ENCODE data around the gene ZBTB43.
"Not testable (repeated sequence)": the region's sequence is repeated elsewhere in the genome, so short reads cannot be mapped to it uniquely, and the experiment has no call there.

ZBTB43 gene

GRCh38 chr9:126791406-126792230 is 13.2 kb upstream of the ZBTB43 start:
- peak; percentile 100 for FAIRE-seq

DNA sequence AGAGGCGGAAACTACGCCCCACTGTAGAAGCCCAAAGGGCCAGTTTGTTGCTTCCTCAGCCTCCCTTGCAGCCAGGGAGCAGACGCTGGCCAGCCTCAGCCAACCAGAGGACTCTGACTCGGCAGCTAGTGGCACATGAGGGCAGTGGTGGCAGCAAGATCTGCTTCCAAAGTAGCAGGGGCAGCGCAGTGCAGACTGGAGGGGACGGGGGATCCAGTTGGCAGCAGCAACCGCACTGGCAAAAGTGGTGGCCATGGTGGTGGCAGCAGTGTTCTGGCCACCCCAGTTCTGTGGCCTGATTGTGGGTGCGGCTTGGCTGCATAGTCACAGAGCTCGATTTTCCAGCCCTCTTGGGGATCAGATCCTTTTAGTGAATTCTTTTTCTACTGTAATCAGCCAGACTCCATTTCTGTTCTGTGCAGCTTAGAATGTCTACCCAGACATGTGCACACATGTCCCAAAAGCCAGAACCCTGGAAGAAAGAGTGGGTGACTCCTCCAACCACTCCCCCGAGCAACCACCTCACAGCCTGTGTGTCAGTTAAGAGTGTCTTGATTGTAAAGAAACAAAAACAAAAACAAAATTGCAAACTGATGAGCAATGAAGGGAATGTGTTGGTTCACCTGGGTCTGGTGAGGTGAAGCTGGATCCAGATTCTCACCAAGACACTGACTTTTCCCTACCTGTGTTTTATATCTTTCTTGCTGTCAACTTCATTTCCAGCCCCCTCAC is 11.0 kb upstream of the ZBTB43 start:
- no peak for FAIRE-seq

GRCh38 chr9:126794441-126794840 is 10.4 kb upstream of the ZBTB43 start:
- no peak for FAIRE-seq

GRCh38 chr9:126796758-126797157 is 8.1 kb upstream of the ZBTB43 start:
- FAIRE-seq: no peak

DNA sequence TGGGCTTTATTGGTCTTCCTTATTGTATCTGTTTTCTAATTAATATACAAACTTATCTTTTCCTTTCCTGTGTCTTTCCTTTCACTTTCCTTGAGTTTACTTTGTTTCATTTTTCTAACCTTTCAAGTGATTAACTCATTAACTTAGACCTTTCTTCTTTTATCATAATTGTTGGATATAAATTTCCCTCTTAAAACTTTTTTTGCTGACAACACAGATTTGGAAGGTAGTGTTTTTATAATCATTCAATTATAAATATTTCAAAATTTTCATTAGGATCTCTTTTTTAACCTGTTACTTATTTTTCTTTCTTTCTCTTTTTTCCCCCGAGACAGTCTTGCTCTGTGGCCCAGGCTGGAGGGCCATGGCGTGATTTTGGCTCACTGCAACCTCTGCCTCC is 6.9 kb upstream of the ZBTB43 start:
- FAIRE-seq: peak; percentile 19

- FAIRE-seq: no peak
Measured at GRCh38 chr9:126799034-126799433, 5.8 kb upstream of the ZBTB43 start.

DNA sequence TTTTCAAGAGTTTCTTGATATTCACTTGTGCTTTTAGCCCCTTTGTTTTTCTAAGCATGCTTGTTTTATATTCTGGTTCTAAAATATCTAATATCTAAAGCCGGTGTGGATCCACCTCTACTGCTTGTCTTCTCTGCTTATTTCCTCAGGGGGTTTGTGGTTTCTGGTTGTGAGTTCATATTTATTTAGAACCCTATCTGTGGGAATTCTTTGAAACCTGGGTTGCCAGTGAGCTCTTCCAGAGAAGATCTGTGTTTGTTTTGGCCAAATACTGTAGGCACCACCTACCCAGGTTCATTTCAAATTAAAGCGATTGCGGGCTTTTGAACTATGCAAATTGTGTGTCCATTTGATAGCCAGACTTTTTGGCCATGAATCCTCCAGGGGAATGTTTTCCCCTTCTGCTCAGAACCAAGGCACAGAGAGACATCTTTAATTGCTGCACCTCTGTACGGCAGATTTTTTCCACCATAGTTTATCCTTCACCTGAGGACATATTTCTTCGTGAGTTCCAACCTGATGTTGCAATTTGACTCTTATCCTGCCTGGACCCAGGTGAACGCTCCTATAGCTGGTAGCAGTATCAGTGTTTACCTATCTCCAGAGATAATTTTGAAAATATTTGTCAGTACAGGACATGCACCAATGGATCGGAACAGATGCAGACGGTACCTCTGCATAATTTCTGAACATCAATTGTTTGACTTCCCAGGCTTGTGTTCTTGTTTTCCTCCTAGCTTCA is 2.4 kb upstream of the ZBTB43 start:
- no peak for FAIRE-seq

DNA sequence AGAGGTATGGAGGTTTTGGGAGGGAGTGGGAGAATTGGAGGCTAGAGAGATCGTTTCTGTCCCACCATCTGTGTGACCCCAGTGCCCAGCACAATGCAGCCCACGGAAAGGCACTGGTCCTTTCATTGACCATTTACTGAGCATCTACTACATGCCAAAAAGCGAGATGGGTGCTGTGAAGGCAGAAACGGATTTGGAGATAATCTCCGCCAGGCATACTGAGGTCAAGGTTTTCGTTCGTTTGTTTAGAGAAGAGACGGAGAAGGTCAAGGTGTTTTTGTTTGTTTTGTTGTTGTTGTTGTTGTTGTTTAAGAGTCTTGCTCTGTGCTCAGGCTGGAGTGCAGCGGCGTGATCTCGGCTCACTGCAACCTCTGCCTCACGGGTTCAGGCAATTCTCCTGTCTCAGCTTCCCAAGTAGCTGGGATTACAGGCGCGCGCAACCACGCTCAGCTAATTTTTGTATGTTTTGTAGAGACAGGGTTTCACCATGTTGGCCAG is 593 bp upstream of the ZBTB43 start:
- no peak for FAIRE-seq

GRCh38 chr9:126805554-126806262 is 868 bp downstream of the ZBTB43 start:
- no peak for FAIRE-seq

- FAIRE-seq: no peak
Measured at GRCh38 chr9:126806336-126806735, 1.5 kb downstream of the ZBTB43 start.

- no peak for FAIRE-seq
Measured at GRCh38 chr9:126809068-126809467, 4.2 kb downstream of the ZBTB43 start.

GRCh38 chr9:126810221-126810620 is 5.4 kb downstream of the ZBTB43 start:
- FAIRE-seq: not testable (repeated sequence)

GRCh38 chr9:126813072-126813471 is 8.2 kb downstream of the ZBTB43 start:
- no peak for FAIRE-seq

- FAIRE-seq: peak; percentile 86
Measured at GRCh38 chr9:126814091-126814490, 9.3 kb downstream of the ZBTB43 start.

DNA sequence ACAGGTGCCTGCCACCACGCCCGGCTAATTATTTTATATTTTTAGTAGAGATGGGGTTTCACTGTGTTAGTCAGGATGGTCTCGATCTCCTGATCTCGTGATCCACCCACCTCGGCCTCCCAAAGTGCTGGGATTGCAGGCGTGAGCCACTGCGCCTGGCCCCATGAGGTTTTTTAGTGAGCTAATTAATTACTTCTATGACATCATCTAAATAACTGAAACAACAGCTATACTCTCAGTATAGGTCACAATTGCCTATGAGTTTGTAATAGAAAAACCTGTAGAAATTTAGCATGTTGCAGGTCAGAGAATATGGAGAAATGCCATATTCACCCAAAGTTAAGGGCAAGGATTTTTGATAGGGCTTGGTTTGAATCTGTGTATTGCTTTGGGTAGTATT is 12.8 kb downstream of the ZBTB43 start:
- not testable (repeated sequence) for FAIRE-seq

DNA sequence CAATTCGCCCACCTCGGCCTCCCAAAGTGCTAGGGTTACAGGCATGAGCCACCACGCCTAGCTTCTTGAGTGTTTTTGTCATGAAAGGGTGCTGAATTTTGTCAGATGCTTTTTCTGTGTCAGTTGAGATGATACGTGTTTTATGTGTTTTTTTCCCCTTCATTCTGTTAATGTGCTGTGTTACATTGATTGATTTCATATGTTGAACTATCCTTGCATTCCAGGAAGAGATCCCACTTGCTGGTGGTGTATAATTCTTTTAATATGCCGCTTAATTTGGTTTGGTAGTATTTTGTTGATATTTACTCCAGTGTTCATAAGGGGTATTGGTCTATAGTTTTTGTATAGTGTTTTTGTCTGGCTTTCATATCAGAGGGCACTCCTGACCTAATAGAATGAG is 13.6 kb downstream of the ZBTB43 start:
- FAIRE-seq: no peak

DNA sequence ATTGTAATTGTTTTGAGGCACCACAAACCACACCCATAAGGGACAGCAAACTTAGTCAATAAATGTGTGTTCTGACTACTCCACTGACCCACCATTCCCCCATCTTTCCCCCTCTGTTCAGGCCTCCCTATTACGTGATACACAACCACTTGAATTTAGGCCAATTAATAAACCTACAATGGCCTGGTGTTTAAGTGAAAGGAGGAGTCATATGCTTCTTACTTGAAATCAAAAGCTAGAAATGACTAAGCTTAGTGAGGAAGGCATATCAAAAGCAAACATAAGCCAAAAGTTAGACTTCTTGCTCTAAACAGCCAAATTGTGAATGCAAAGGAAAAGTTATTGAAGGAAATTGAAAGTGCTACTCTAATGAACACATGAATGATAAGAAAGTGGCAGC is 14.6 kb downstream of the ZBTB43 start:
- no peak for FAIRE-seq

- no peak for FAIRE-seq
Measured at GRCh38 chr9:126822278-126822677, 17.4 kb downstream of the ZBTB43 start.

GRCh38 chr9:126822873-126823272 is 18.0 kb downstream of the ZBTB43 start:
- no peak for FAIRE-seq

DNA sequence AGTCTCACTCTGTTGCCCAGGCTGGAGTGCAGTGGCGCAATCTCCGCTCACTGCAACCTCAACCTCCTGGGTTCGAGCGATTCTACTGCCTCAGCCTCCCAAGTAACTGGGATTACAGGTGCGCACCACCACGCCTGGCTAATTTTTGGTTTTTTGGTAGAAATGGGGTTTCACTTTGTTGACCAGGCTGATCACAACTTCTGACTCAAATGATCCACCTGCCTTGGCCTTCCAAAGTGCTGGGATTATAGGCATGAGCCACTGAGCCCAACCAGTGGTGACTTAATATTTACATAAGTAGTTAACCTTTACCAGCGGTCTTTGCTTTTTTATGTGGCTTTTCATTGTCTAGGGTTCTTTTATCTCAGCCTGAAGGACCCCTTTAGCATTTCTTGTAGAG is 19.2 kb downstream of the ZBTB43 start:
- not testable (repeated sequence) for FAIRE-seq

DNA sequence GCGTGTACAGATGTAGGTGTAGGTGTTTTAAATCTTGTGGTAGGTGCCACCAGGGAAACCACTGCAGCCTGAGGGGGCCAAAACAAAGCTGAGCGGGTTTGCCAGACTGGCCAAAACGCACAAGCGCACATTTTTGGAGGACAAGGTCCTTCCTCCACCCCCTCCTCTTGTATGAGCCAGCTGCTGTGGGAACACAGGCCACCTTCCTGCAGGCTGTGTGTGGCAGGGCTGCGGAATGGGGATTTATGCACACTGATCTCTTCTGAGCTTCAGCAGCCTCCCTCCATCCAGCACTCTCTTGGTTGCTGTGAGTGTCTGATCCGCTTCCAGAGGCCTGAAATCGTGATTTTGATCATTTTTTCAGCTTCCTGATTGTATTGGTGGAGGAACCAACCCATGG is 22.4 kb downstream of the ZBTB43 start:
- FAIRE-seq: no peak

- FAIRE-seq: no peak
Measured at GRCh38 chr9:126829035-126829434, 24.2 kb downstream of the ZBTB43 start.

- FAIRE-seq: no peak
Measured at GRCh38 chr9:126830827-126831226, 26.0 kb downstream of the ZBTB43 start.
